Measurements from ENCODE around the gene WBP2. TPM values are rescaled to one million over a fixed set of nuclear protein-coding genes. Genes with fewer than 3 reads are reported as not detected.

The WBP2 gene
- total and polyA plus RNA-seq, 2 of the 13 experiments (the other 11 are each of a cell fraction or from before 2014, with no cell fraction given) = 29.2 to 29.5 TPM

GRCh38 chr17:75891605-75892555 lies 36.7 kb upstream of the WBP2 start (continued):
- TF ChIP-seq PRDM4 (CRISPR knock-in tag; IDR thresholded peaks at IDR 0.05; ENCODE audit: borderline replicate concordance) (no peak), CERS6 (CRISPR knock-in tag; IDR thresholded peaks at IDR 0.05) (0 out of 2 replicates have a peak, but pooled peaks have one; percentile 22), ZHX1 (CRISPR knock-in tag; IDR thresholded peaks at IDR 0.05; ENCODE audit: low read depth) (peak; percentile 23; the same call in 1 of the 2 replicates), ZNF552 (CRISPR knock-in tag; IDR thresholded peaks at IDR 0.05; ENCODE audit: borderline replicate concordance) (no peak), PHF5A (CRISPR knock-in tag; IDR thresholded peaks at IDR 0.05; ENCODE audit: low read depth, unreplicated experiment) (no peak), BCL6 (CRISPR knock-in tag; IDR thresholded peaks at IDR 0.05) (peak; percentile 73), NFKBIZ (CRISPR knock-in tag; IDR thresholded peaks at IDR 0.05) (peak; percentile 83; the same call in 1 of the 2 replicates), ZBTB40 (IDR thresholded peaks at IDR 0.05) (no peak), ZBTB40 (CRISPR knock-in tag; IDR thresholded peaks at IDR 0.05) (no peak; the same call in 1 of the 2 replicates)

Measured in HepG2 (cell line).